ENCODE measurements around the gene ZAR1L. TPM values are rescaled to one million over a fixed set of nuclear protein-coding genes. Genes with fewer than 3 reads are reported as not detected.

The ZAR1L gene
- total and polyA plus RNA-seq, 2 experiments from 2014 or later = 0.31 to 0.56 TPM

DNA sequence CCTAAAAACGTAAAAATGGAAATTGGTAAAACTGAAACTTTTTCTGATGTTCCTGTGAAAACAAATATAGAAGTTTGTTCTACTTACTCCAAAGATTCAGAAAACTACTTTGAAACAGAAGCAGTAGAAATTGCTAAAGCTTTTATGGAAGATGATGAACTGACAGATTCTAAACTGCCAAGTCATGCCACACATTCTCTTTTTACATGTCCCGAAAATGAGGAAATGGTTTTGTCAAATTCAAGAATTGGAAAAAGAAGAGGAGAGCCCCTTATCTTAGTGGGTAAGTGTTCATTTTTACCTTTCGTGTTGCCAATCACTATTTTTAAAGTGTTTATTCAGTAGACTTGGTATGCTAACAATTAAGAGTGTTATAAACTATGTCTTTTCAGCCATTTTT, 25.8 kb upstream of the ZAR1L start (continued):
- TF ChIP-seq ZNF462 (CRISPR knock-in tag; IDR thresholded peaks at IDR 0.05) = no peak
- TF ChIP-seq, protein P1, sequence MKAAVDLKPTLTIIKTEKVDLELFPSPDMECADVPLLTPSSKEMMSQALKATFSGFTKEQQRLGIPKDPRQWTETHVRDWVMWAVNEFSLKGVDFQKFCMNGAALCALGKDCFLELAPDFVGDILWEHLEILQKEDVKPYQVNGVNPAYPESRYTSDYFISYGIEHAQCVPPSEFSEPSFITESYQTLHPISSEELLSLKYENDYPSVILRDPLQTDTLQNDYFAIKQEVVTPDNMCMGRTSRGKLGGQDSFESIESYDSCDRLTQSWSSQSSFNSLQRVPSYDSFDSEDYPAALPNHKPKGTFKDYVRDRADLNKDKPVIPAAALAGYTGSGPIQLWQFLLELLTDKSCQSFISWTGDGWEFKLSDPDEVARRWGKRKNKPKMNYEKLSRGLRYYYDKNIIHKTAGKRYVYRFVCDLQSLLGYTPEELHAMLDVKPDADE (IDR thresholded peaks at IDR 0.05) = no peak
- no peak for TF ChIP-seq JUNB (IDR thresholded peaks at IDR 0.05; ENCODE audit: unreplicated experiment)
- TF ChIP-seq NANOG (IDR thresholded peaks at IDR 0.05; ENCODE audit: borderline replicate concordance) = no peak
- TF ChIP-seq, protein P2, sequence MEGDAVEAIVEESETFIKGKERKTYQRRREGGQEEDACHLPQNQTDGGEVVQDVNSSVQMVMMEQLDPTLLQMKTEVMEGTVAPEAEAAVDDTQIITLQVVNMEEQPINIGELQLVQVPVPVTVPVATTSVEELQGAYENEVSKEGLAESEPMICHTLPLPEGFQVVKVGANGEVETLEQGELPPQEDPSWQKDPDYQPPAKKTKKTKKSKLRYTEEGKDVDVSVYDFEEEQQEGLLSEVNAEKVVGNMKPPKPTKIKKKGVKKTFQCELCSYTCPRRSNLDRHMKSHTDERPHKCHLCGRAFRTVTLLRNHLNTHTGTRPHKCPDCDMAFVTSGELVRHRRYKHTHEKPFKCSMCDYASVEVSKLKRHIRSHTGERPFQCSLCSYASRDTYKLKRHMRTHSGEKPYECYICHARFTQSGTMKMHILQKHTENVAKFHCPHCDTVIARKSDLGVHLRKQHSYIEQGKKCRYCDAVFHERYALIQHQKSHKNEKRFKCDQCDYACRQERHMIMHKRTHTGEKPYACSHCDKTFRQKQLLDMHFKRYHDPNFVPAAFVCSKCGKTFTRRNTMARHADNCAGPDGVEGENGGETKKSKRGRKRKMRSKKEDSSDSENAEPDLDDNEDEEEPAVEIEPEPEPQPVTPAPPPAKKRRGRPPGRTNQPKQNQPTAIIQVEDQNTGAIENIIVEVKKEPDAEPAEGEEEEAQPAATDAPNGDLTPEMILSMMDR (conservative IDR thresholded peaks at IDR 0.05; ENCODE audit: low read depth in 2 of 2) = no peak
- no peak for TF ChIP-seq CREB1 (CRISPR knock-in tag; IDR thresholded peaks at IDR 0.05; ENCODE audit: low read depth)
- no peak for TF ChIP-seq STAT1 (IDR thresholded peaks at IDR 0.05; ENCODE audit: unreplicated experiment)
- TF ChIP-seq ZNF331 (CRISPR knock-in tag; IDR thresholded peaks at IDR 0.05; ENCODE audit: low read depth) = no peak
- TF ChIP-seq EZH2phosphoT487 (IDR thresholded peaks at IDR 0.05; ENCODE audit: unreplicated experiment) = no peak
